ENCODE measurements around the gene JAG2.
A peak's percentile ranks its signal among the peaks of the same experiment; 100 is the strongest.

JAG2 gene

GRCh38 chr14:105203057-105203531 is 34.5 kb upstream of the JAG2 start:
- no peak for DNase-seq

DNA sequence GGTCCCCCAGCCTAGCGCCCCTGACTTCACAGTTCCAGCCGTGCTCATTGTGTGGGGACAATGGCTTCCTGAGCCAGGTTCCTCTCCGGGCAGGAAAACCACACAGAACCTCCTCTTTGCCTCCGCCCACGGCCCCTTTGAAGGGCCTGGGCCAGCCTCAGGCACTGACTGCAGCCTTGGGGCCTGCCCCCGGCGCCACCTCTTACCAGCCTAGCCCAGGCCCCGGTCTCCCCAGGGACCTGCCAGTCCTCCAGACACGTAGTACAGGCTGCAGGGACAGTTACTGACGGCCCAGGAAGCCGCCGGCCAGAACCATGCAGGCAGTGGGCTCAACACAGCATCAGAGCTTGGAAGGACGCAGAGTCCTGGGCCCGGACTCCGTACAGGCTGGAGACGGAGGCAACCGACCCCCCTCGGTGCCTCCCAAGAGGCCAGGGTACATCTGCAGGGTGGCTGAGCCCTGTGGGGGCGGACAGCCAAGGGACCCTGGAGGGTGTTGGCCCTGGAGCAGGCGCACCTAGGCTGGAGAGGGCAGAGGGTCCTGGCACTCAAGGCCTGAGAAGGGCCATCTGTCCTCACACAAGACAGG is 33.4 kb upstream of the JAG2 start:
- peak; percentile 25 for DNase-seq

- DNase-seq: no peak
Measured at GRCh38 chr14:105201156-105201924, 32.8 kb upstream of the JAG2 start.

DNA sequence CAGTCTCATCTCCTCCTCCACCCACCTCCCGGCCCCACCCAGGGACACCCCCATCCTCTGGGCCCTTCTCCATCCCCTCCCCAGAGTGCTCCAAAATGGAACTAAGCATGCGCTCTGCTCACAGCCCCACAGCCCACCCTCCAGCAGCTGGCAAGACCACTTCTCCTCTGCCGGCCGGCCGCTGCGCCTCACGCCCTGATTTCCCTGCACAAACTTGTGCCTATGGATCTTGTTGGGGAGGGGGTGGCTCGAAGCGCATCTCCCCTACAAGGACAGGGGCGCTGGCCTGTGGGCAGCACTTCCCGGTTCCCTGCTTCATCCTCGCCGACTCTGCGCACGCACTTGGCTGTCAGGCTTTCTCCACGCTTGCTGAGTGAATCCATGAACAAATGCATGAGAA is 32.1 kb upstream of the JAG2 start:
- no peak for DNase-seq

DNA sequence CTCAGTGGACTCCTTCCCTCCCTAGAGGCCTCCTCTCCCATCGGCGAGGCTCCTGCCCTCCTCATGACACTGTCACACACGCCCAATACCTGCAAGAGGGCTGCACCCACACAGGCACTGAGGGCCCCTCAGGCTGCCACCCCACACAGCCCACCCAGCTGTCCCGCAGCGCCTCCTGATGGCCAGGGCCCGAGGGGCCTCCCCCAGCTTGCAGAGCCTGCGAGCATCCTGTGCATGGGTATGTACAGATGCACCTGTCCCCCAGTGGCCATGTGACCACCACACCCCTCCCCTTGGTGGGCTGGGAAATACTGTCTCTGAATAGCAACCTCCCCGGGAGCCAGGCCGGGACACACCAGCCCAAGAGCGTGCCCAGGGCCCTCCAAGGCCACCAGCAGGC is 31.5 kb upstream of the JAG2 start:
- DNase-seq: no peak

GRCh38 chr14:105199093-105199492 is 30.5 kb upstream of the JAG2 start:
- DNase-seq: no peak

- no peak for DNase-seq
Measured at GRCh38 chr14:105198588-105198987, 30.0 kb upstream of the JAG2 start.

DNA sequence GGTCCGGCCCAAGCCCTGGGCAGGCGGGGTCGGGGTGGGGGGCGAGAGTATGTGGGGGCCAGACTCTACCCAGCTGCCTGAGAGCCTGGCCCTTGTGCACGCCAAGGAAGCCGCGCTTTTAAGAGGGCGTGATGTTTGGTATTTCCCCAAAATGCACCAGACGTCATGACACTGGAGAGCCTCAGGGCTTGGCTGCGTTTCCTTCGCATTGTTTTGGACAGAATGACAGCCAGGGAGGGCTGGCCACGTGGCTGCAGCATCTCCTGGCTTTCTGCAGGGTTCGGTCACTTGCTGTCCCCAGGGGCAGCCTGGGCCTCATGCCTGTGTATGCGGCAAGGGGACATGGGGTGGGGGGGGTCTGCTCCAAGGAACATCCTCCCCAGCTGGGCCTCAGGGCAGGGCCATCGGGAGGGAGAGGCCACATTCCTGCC is 28.6 kb upstream of the JAG2 start:
- DNase-seq: no peak

DNA sequence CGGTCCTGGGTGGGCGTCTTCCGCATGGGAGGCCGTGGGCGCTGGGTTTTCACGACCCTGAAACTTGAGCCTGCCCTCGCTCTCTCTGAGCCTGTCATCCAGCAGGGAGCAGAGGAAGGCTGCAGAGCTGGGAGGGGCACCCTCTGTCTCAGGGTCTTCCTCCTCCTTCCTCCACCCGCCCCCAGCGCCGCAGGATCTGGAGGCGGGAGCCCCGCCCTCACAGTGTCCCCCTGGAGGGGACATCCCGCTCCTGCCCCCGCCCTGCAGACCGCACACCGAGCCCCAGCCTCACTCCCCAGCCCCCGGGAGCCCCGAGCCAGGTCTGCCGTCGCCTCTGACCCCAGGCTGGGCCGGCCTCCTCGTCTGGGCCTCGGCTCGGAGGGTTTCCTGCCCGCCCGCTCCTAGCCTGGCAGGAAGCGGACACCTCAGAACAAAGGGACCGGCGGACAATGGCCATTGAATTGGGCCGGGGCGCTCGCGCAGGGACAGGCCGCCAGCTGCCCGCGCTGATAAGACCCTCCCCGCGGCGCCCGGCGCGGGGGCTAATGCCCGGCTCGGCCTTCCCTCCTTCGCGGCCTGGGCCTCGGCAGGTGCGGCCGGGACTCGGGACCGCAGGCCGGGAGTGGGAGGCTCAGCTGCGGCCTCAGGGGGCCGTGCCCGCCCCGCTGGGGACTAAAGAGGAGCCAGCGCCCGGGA is 27.8 kb upstream of the JAG2 start:
- DNase-seq: no peak

DNA sequence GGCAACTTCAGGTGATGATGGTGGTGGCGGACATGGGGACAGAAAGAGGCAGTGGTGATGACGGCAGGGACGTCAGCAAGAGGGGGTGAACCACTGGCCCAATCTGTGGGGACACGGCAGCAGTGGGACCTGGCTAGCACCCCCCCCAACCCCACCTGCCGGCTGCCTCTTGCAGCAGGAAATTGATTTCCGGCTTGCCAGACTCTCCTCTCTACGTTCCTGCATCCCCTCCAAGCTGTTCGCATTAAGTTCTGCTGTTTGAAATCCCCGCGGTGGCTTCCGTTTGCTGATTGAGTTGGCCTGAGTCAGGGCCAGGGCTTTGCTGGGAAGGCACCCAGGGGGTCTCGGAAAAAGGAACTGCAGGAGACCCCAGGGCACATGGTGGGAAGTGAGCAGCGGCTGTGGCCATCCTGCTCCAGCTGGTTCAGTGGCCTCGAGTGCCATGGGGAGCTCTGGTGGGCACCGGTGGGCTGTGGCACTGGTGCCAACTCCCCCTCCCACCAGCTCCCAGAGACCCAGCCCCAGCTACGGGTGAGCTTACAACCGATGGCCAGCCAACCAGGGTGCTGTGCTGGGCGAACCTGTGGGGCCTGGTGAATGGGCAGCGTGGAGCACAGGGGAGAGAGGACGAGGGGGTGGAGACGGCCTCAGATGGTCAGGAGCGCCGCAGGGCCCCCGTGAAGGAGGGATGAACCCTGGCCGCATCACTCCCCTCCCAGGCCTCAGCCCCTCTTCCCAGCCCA is 27.1 kb upstream of the JAG2 start:
- DNase-seq: no peak

DNA sequence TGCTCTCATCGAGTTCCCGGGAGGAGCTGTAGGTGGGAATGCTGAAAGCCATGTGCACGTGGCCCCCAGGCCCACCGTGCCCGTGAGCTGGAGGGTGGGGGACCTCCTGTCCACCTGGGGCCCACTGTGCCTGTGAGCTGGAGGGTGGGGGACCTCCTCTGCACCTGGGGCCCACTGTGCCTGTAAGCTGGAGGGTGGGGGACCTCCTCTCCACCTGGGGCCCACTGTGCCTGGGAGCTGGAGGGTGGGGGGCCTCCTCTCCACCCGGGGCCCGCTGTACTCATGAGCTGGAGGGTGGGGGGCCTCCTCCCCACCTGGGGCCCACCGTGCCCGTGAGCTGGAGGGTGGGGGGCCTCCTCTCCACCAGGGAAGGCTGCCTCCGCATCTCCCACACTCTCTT is 26.5 kb upstream of the JAG2 start:
- DNase-seq: no peak

- DNase-seq: peak; percentile 81
Measured at GRCh38 chr14:105193916-105194782, 25.6 kb upstream of the JAG2 start.

GRCh38 chr14:105192866-105193731 is 24.5 kb upstream of the JAG2 start:
- DNase-seq: no peak

GRCh38 chr14:105187935-105188524 is 19.5 kb upstream of the JAG2 start:
- no peak for DNase-seq

GRCh38 chr14:105187116-105187515 is 18.5 kb upstream of the JAG2 start:
- DNase-seq: peak; percentile 9

GRCh38 chr14:105185973-105186372 is 17.4 kb upstream of the JAG2 start:
- no peak for DNase-seq

DNA sequence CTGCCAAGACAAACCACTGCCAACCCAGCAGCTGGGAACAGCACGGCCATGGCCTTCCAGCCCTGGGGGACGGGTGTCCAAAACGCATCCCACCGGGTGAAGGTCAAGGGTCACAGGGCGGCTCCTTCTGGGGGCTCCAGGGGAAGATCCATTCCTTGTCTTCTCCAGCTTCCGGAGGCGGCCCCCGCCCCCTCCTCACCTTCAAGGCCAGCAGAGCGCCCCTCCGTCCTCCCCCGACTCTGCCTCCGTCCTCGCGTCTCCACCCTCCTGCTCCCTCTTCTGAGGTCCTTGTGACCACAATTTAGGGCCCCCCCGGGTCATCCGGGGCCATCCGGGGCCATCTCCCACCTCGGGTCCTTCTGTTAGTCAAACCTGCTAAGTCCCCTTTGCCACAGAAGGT is 16.4 kb upstream of the JAG2 start:
- DNase-seq: no peak

DNA sequence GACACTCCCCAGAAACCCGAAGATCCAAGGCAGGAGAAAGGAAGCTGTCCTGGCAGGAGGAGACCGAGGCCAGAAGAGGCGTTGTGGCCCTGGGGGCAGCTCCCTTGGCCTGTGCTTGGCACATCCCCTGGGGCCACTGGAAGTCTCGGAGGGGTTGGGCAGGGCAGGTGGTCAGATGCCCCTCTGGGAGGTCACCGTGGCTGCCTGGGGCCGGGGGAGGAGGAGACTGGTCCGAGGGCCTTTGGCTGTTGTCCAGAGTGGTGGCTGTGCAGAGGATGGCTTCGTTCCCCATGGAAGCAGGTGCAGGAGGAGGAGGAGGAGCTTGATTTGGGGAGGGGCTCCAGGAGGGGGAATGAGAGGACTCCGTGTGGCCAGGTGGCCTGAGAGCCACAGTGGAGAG is 15.9 kb upstream of the JAG2 start:
- no peak for DNase-seq

DNA sequence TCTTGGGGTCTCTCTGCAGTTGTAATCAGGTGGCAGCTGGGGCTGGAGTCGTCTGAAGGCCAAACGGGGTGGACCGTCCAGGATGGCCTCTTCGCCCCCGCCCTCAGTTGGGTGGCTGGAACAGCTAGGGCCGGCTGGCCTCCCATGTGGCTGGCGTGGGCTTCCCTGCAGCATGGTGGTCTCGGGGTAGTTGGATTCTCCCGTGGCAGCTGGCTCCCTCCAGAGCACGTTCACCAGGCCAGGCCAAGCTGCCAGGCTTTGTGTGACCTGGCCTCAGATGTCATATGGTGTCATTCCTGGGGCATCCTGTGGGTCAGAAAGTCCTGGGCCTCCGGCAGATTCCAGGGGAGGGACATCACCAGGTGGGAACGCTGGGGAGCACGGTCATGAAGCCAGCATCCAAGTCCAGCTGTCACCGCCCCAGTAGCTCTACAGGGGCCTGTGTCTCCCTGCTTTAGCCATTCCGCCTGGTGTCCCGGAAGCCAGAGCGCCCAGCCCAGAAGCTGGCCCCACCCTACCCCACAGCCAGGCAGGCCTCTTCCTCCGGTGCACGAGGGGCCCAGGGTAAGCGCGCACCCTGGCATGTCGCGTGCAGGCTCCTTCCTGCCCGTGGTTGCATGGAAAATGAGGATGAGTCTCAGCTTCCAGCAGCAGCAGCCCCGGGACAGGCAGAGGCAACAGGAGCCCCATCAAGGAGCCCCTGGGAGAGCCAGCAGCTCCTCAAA is 13.9 kb upstream of the JAG2 start:
- no peak for DNase-seq
